GM12878 (cell line): ENCODE results near the gene SEC24C. TPM values are rescaled to one million over a fixed set of nuclear protein-coding genes. Genes with fewer than 3 reads are reported as not detected.

Experiments
- ATAC-seq: fragments of 200-7000 bp; cut with Tn5 transposase; 3 replicates; pipeline ENCODE4 v1.9.1; 2020; ENCODE audit warnings: mild to moderate bottlenecking, moderate library complexity
- BruUV-seq: library from RNA; stranded (reverse); fragments of 400-500 nt; replicated peaks from 2 replicates; lab custom pipeline; 2021; lab: Mats Ljungman, UMichigan
- CTCF ChIA-PET: fragments of 300-600 bp; sonication (Branson Sonifier 250); formaldehyde crosslinking; extraction: SDS; loops from one replicate; lab custom pipeline; 2021; ENCODE audit warnings: inconsistent platforms; lab: Yijun Ruan, JAX
- POLR2A ChIA-PET: fragments of 350-600 bp; formaldehyde crosslinking; extraction: SDS; loops from one replicate; lab custom pipeline; 2021; ENCODE audit warnings: inconsistent platforms; lab: Charles Lee
- RAD21 ChIA-PET: fragments of 300-600 bp; sonication (Branson Sonifier 250); formaldehyde crosslinking; loops from one replicate; lab custom pipeline; 2023; ENCODE audit warnings: antibody characterized with exemption; ENCODE audit not compliant: unreplicated experiment; lab: Charles Lee
- SMC1A ChIA-PET: fragments of 300-600 bp; sonication (Branson Sonifier 250); formaldehyde crosslinking; loops from one replicate; lab custom pipeline; 2023; ENCODE audit not compliant: unreplicated experiment, uncharacterized antibody; lab: Charles Lee
- DNase-seq: peaks from one replicate; pipeline ENCODE4 v3.0.0-alpha.2; 2011; ENCODE audit warnings: low read depth, low spot score
- FAIRE-seq: peaks from 3 replicates; lab custom pipeline; 2011; peaks lifted over from hg19 to GRCh38; lab: Jason Lieb, UNC
- H2AFZ ChIP-seq: 2 replicates; pipeline ENCODE4 v1.6.0; 2011; ENCODE audit warnings: low read depth, low read length, control low read depth; ENCODE audit not compliant: control insufficient read depth
- H3K27ac ChIP-seq: 2 replicates; pipeline ENCODE4 v1.5.1; 2011; ENCODE audit warnings: control low read depth; ENCODE audit not compliant: control insufficient read depth, insufficient read depth
- H3K27me3 ChIP-seq, 2 experiments: replicated peaks in 1 of 2; 2 replicates each; pipeline versions ENCODE4 v1.6.0 to v1.6.1; 2011; ENCODE audit warnings: low read length in 1 of 2; ENCODE audit not compliant: control insufficient read depth in 2 of 2, insufficient read depth in 2 of 2
- H3K36me3 ChIP-seq, 2 experiments: 2 replicates each; pipeline ENCODE4 v1.5.1; 2011; ENCODE audit warnings: low read length in 1 of 2; ENCODE audit not compliant: control insufficient read depth in 2 of 2, insufficient read depth in 2 of 2
- H3K4me1 ChIP-seq: 2 replicates; pipeline ENCODE4 v1.6.1; 2011; ENCODE audit warnings: mild to moderate bottlenecking, low read length, moderate library complexity, mixed read lengths; ENCODE audit not compliant: control insufficient read depth, insufficient read depth
- H3K4me2 ChIP-seq: 2 replicates; pipeline ENCODE4 v1.6.0; 2011; ENCODE audit warnings: control low read depth; ENCODE audit not compliant: control insufficient read depth, insufficient read depth
- H3K4me3 ChIP-seq: fragments of 200-600 bp; sonication (generic); 2 replicates; pipeline ENCODE4 v1.5.1; 2016
- H3K79me2 ChIP-seq: 2 replicates; pipeline ENCODE4 v1.6.0; 2011; ENCODE audit warnings: low read length; ENCODE audit not compliant: control insufficient read depth, insufficient read depth
- H3K9ac ChIP-seq: 2 replicates; pipeline ENCODE4 v1.8.0; 2011; ENCODE audit warnings: low read length, control low read depth, mixed read lengths; ENCODE audit not compliant: control insufficient read depth, insufficient read depth
- H3K9me3 ChIP-seq: replicated peaks from 3 replicates; pipeline ENCODE4 v1.5.1; 2011; ENCODE audit warnings: mild to moderate bottlenecking, low read length; ENCODE audit not compliant: control insufficient read depth, insufficient read depth
- H4K20me1 ChIP-seq: 2 replicates; pipeline ENCODE4 v1.6.0; 2011; ENCODE audit not compliant: control insufficient read depth, insufficient read depth
- NKRF ChIP-seq: fragments of 450-650 bp; conservative IDR thresholded peaks from 2 replicates; pipeline ENCODE4 v1.6.1; 2017; ENCODE audit warnings: mild to moderate bottlenecking, moderate library complexity
- RFX5 ChIP-seq: IDR thresholded peaks from 2 replicates; pipeline ENCODE4 v1.6.1; 2011; ENCODE audit warnings: low read depth, low read length, improper control_type of control experiment
- SMAD1 ChIP-seq: fragments of 450-650 bp; IDR thresholded peaks from 2 replicates; pipeline ENCODE4 v1.6.1; 2018; ENCODE audit warnings: mild to moderate bottlenecking, low read depth; ENCODE audit not compliant: partially characterized antibody
- TBL1XR1 ChIP-seq: IDR thresholded peaks from 2 replicates; pipeline ENCODE4 v1.6.1; 2012; ENCODE audit warnings: low read depth, low read length, improper control_type of control experiment
- ZBED1 ChIP-seq: IDR thresholded peaks from 2 replicates; pipeline ENCODE4 v1.6.1; 2016; ENCODE audit warnings: borderline replicate concordance
- WGBS: methylation state at CpG from one replicate; pipeline ENCODE4 v1.1.6; 2016; ENCODE audit warnings: low lambda C conversion rate; ENCODE audit not compliant: insufficient replicate concordance, insufficient coverage; ENCODE audit errors: missing lambda C conversion rate; 5-methylcytosine and 5-hydroxymethylcytosine counted together
- in situ Hi-C: fragments of 300-500 bp; cut with MboI; formaldehyde crosslinking; loops from 9 replicates; pipeline ENCODE4 v1.14.3; 2018; ENCODE audit warnings: mixed read lengths
- intact Hi-C: fragments of 100-400 bp; cut with micrococcal nuclease; formaldehyde crosslinking; loops from one replicate; pipeline ENCODE4 v1.14.2; 2022; ENCODE audit not compliant: unreplicated experiment
- polyA plus RNA-seq, 11 experiments: library from polyadenylated mRNA; depleted of rRNA in 4 of 11; unstranded in 6 of 11; stranded (reverse) in 5 of 11; fragments of >200 nt; fragmentation: Nextera tagmentation in 4 of 11; fragmentation: Illumina TruSeq in 1 of 11; extraction: Ambion mirVana in 4 of 11; extraction: Trizol in 1 of 11; gene quantifications; 1 replicate in 1 of 11; 2 replicates in 10 of 11; pipeline versions ENCODE4 v1.2.1 to v1.2.3, GENCODE V29; 2011 to 2016; ENCODE audit warnings: inconsistent platforms in 2 of 11, missing spikeins in 2 of 11, low read depth in 1 of 11
- total RNA-seq, 4 experiments: library from RNA; depleted of rRNA in 3 of 4; stranded (reverse); fragments of >200 nt in 3 of 4; fragmentation: Illumina TruSeq in 1 of 4; extraction: Trizol in 1 of 4; gene quantifications; 2 replicates each; pipeline versions ENCODE4 v1.2.1 to v1.2.3, GENCODE V29; 2013 to 2021

SEC24C gene
- total and polyA plus RNA-seq, 10 of the 15 experiments (the other 5 are each of a cell fraction or from before 2014, with no cell fraction given), result 12.7 to 117 (median 73.8) TPM

- intact Hi-C loops (loop anchor here (2.0 to 10.0 kb wide), 2 partner anchors 37 to 127 kb away; partner anchors contain the start of genes SEC24C and SYNPO2L), in situ Hi-C loops (no loop called here)
- ChIA-PET SMC1A (interaction anchor here (0.8 to 4.9 kb wide), 18 partner anchors 9 to 518 kb away, joined by 3 to 31 read pairs (median 4); partner anchors contain the start of gene SEC24C), RAD21 (interaction anchor here (1.0 to 3.0 kb wide), 9 partner anchors 9 to 156 kb away, joined by 3 to 21 read pairs (median 10); partner anchors contain the start of gene SEC24C), CTCF (interaction anchor here (0.7 to 4.5 kb wide), 14 partner anchors 9 to 1238 kb away, joined by 3 to 40 read pairs (median 4); a partner anchor contains a TSS), POLR2A (interaction anchor here (0.6 to 5.0 kb wide), 10 partner anchors 9 to 287 kb away, joined by 3 to 25 read pairs (median 10); partner anchors contain the start of gene SEC24C)
- Histone ChIP-seq H3K9me3 (no peaks in the 10 kb centered on the region), H3K27me3 (no peaks in the 10 kb centered on the region), H3K4me2 (peak overlapping the region; percentile 90), H3K79me2 (peaks cover 70% of the 10 kb centered on the region), H4K20me1 (no peaks in the 10 kb centered on the region), H3K27ac (peak overlapping the region; percentile 75; the same call in 1 of the 2 replicates), H2AFZ (peak overlapping the region; percentile 88), H3K36me3 (peaks cover 0 to 7% of the 10 kb centered on the region in 2 experiments; a peak in 3 of 4 replicates), H3K9ac (peak overlapping the region; percentile 93), H3K4me1 (peaks cover 5% of the 10 kb centered on the region), H3K4me3 (peak overlapping the region; percentile 91)
- no peak for DNase-seq
- no peak for FAIRE-seq
- peak; percentile 18 for ATAC-seq
- 0% methylated on average over 14 of the region's 14 CpGs for WGBS
- BruUV-seq, result no TSS peak
- TF ChIP-seq NKRF (0 out of 2 replicates have a peak, but pooled peaks have one; percentile 73), RFX5 (no peak), TBL1XR1 (no peak), SMAD1 (no peak), ZBED1 (no peak)
Measured at GRCh38 chr10:73781548-73781878, 37.3 kb downstream of the SEC24C start.
